ENCODE measurements around the gene PPME1.

The PPME1 gene

DNA sequence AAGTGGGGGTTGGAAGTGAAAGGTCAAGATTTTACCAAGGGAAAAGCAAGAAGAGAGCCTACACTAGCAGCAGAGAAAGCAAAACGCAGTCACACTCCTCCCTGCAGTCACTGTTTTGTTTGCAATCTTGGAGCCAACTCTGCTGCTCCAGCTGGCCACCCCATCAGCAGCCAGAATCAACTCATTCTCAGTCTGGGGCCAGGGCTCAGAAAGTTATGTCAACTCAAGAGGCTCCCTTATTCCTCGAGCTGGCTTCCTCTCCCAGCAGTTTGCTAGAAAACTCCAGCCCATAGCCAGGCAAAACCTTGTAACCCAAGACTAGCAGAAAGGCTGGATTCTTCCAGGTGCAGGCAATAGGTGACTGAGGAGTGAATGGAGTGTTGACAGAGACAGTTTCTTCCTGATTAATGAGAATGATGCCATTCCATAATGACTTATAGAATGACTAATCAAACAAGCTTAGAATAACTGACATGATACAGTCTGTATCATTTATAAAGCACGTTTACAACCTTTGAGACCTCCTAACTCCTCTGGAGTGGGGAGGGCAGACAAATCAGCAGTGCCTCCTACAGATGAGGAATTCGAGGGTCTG, 87.0 kb downstream of the PPME1 start:
- TF ChIP-seq BHLHE40 (IDR thresholded peaks at IDR 0.05; ENCODE audit: borderline replicate concordance) (no peak), FOXK2 (IDR thresholded peaks at IDR 0.05) (no peak), ELF4 (IDR thresholded peaks at IDR 0.05) (no peak), NFRKB (IDR thresholded peaks at IDR 0.05) (no peak), L3MBTL2 (conservative IDR thresholded peaks at IDR 0.05) (no peak), TARDBP (IDR thresholded peaks at IDR 0.05) (no peak), HDGF (IDR thresholded peaks at IDR 0.05; ENCODE audit: borderline replicate concordance) (no peak), ZNF384 (IDR thresholded peaks at IDR 0.05) (no peak), LEF1 (IDR thresholded peaks at IDR 0.05; ENCODE audit: borderline replicate concordance) (no peak), SUZ12 (IDR thresholded peaks at IDR 0.05) (no peak), SP1 (IDR thresholded peaks at IDR 0.05) (no peak), FOXA1 (IDR thresholded peaks at IDR 0.05) (no peak), CTBP1 (IDR thresholded peaks at IDR 0.05; ENCODE audit: borderline replicate concordance) (no peak), FOXM1 (IDR thresholded peaks at IDR 0.05; ENCODE audit: borderline replicate concordance) (no peak), ARNT (IDR thresholded peaks at IDR 0.05) (no peak)
- TF ChIP-seq, protein P1, sequence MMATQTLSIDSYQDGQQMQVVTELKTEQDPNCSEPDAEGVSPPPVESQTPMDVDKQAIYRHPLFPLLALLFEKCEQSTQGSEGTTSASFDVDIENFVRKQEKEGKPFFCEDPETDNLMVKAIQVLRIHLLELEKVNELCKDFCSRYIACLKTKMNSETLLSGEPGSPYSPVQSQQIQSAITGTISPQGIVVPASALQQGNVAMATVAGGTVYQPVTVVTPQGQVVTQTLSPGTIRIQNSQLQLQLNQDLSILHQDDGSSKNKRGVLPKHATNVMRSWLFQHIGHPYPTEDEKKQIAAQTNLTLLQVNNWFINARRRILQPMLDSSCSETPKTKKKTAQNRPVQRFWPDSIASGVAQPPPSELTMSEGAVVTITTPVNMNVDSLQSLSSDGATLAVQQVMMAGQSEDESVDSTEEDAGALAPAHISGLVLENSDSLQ (IDR thresholded peaks at IDR 0.05): no peak
- POLR2A ChIA-PET: no interaction called here

DNA sequence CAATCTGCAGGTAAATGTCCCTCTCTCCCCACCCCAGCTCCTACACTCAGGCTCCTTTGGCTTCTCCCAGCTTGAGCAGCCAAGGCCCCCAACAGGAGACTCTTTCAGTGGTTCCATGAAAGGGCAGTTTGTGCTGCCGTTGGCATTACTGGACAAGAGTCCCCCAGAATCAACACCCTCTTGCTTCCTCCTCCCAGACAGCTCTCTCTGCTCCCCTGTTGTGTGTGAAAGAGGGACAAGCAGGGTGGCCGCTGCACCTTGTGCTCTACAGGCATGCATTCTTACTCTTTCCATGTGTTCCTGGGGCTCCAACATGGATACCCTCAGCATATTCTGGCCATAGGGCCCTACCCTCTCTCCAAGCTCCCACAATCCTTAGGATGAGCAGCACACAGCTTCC, 91.6 kb downstream of the PPME1 start:
- TF ChIP-seq LEF1 (IDR thresholded peaks at IDR 0.05; ENCODE audit: borderline replicate concordance) (no peak), FOXM1 (IDR thresholded peaks at IDR 0.05; ENCODE audit: borderline replicate concordance) (no peak), BHLHE40 (IDR thresholded peaks at IDR 0.05; ENCODE audit: borderline replicate concordance) (no peak), SP1 (IDR thresholded peaks at IDR 0.05) (no peak), SUZ12 (IDR thresholded peaks at IDR 0.05) (no peak), NFRKB (IDR thresholded peaks at IDR 0.05) (no peak), FOXK2 (IDR thresholded peaks at IDR 0.05) (no peak), ARNT (IDR thresholded peaks at IDR 0.05) (no peak), HDGF (IDR thresholded peaks at IDR 0.05; ENCODE audit: borderline replicate concordance) (no peak), FOXA1 (IDR thresholded peaks at IDR 0.05) (no peak), L3MBTL2 (conservative IDR thresholded peaks at IDR 0.05) (no peak), CTBP1 (IDR thresholded peaks at IDR 0.05; ENCODE audit: borderline replicate concordance) (no peak)
- TF ChIP-seq, protein P1 (IDR thresholded peaks at IDR 0.05): no peak
- ChIA-PET POLR2A (no interaction called here), CTCF (no interaction called here)
- DNase-seq (ENCODE audit: extremely low spot score): no peak

More for the DNA sequence above, 87.0 kb downstream of the PPME1 start:
- DNase-seq (ENCODE audit: extremely low spot score): no peak
- CTCF ChIA-PET: interaction anchor here (1.7 kb wide), 1 partner anchor 192 kb away, joined by 9 read pairs; no protein-coding TSS in a partner anchor

DNA sequence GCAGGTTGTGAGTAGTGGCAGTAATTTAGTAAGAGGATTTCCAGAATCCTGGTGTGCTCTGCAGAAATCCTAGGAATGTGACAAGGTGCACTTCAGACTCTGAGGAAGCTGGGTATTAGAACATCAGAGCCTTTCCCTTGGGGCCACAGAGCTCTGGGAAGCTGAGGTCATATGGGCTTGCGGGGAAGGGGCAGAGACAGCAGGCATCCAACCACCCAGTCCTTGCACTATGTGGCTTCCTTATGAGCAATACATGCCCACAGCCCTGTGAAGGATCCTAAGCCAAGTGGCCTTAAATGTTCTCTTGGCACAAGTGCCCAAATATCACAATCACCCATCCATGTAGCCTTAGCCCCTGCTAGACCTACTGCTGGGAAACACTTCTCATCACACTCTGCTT, 94.2 kb downstream of the PPME1 start:
- no peak for DNase-seq (ENCODE audit: extremely low spot score)
- TF ChIP-seq SP1 (IDR thresholded peaks at IDR 0.05) (no peak), ZNF384 (IDR thresholded peaks at IDR 0.05) (no peak), L3MBTL2 (conservative IDR thresholded peaks at IDR 0.05) (no peak), ARNT (IDR thresholded peaks at IDR 0.05) (no peak), ELF4 (IDR thresholded peaks at IDR 0.05) (no peak), LEF1 (IDR thresholded peaks at IDR 0.05; ENCODE audit: borderline replicate concordance) (no peak), NFRKB (IDR thresholded peaks at IDR 0.05) (no peak), HDGF (IDR thresholded peaks at IDR 0.05; ENCODE audit: borderline replicate concordance) (no peak), BHLHE40 (IDR thresholded peaks at IDR 0.05; ENCODE audit: borderline replicate concordance) (no peak), TARDBP (IDR thresholded peaks at IDR 0.05) (no peak), SUZ12 (IDR thresholded peaks at IDR 0.05) (no peak), FOXA1 (IDR thresholded peaks at IDR 0.05) (no peak)
- TF ChIP-seq, protein P1 (IDR thresholded peaks at IDR 0.05): no peak
- POLR2A ChIA-PET: no interaction called here
- CTCF ChIA-PET: interaction anchor here (1.1 kb wide), 1 partner anchor 56 kb away, joined by 4 read pairs; no protein-coding TSS in a partner anchor

DNA sequence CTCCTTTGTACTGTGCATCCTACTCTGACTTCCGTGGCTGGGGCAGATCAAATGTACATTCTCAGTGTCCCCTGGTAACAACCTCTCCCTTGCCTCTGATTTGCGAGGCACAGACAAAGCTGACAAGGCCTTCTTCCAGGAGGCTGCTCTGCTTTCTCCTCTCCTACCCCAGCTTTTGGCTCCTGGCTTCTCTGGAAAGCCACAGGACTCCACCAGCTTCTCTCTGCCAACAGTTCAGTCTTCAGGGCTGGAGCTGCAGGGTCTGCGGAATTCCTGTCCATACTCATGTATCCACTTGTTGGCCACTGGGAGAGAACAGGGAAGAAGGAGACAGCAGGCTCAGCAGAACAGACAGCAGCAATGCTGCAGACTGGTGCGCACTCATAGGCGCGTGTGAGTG, 95.9 kb downstream of the PPME1 start:
- ChIA-PET POLR2A (interaction anchor here (0.6 kb wide), 1 partner anchor 45 kb away, joined by 3 read pairs; no protein-coding TSS in a partner anchor), CTCF (interaction anchor here (0.6 kb wide), 1 partner anchor 206 kb away, joined by 7 read pairs; no protein-coding TSS in a partner anchor)
- TF ChIP-seq FOXA1 (IDR thresholded peaks at IDR 0.05): no peak
- TF ChIP-seq SP1 (IDR thresholded peaks at IDR 0.05): no peak
- no peak for TF ChIP-seq SUZ12 (IDR thresholded peaks at IDR 0.05)
- TF ChIP-seq ZNF384 (IDR thresholded peaks at IDR 0.05): no peak
- no peak for DNase-seq (ENCODE audit: extremely low spot score)

DNA sequence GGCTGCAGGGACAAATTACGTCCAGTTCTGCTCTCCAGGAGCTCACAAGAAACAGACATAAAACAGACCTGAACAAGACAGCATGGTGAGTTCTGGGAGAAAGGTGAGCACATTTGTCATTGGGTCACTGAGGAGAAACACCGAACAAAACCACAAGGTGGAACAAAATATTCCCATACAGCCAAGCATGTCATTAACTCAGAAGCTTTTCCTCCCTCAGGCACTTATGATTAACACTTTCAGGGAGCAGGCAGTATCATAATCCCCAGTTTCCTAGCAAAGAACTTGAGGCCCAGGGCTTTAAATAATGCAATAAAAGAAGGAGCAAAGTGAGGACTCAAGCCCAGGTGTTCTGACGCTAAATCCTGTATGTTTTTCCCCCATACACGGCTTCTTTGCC, 97.4 kb downstream of the PPME1 start:
- no peak for DNase-seq (ENCODE audit: extremely low spot score)
- ChIA-PET POLR2A (no interaction called here), CTCF (no interaction called here)
- TF ChIP-seq SP1 (IDR thresholded peaks at IDR 0.05): no peak
- TF ChIP-seq FOXA1 (IDR thresholded peaks at IDR 0.05): no peak
- no peak for TF ChIP-seq FOXK2 (IDR thresholded peaks at IDR 0.05)
- TF ChIP-seq FOXM1 (IDR thresholded peaks at IDR 0.05; ENCODE audit: borderline replicate concordance): no peak
- no peak for TF ChIP-seq ELF4 (IDR thresholded peaks at IDR 0.05)
- no peak for TF ChIP-seq L3MBTL2 (conservative IDR thresholded peaks at IDR 0.05)
- no peak for TF ChIP-seq NFRKB (IDR thresholded peaks at IDR 0.05)
- no peak for TF ChIP-seq ZNF384 (IDR thresholded peaks at IDR 0.05)
- TF ChIP-seq BHLHE40 (IDR thresholded peaks at IDR 0.05; ENCODE audit: borderline replicate concordance): no peak
- TF ChIP-seq, protein P1 (IDR thresholded peaks at IDR 0.05): no peak
- no peak for TF ChIP-seq HDGF (IDR thresholded peaks at IDR 0.05; ENCODE audit: borderline replicate concordance)
- no peak for TF ChIP-seq ARNT (IDR thresholded peaks at IDR 0.05)
- TF ChIP-seq SUZ12 (IDR thresholded peaks at IDR 0.05): no peak
- no peak for TF ChIP-seq LEF1 (IDR thresholded peaks at IDR 0.05; ENCODE audit: borderline replicate concordance)
